ENCODE results near the gene COL6A2. TPM values are rescaled to one million over a fixed set of nuclear protein-coding genes. Genes with fewer than 3 reads are reported as not detected.

COL6A2 gene
- total and polyA plus RNA-seq, 2 of the 4 experiments (the other 2 are of a cell fraction): 208 to 1,065 TPM

DNA sequence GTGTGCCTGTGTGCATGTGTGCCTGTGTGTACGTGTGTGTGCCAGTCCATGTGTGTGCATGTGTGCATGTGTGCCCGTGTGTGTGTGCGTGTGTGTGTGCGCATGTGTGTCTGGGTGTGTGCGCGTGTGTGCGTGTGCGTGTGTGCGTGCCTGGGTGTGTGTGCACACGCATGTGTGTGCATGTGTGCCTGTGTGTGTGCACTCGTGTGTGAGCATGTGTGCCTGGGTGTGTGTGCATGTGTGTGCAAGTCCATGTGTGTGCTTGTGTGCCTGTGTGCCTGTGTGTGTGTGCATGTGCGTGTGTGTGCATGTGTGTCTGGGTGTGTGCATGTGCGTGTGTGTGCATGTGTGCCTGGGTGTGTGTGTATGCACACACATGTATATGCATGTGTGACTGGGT lies 28.7 kb upstream of the COL6A2 start:
- CTCF ChIA-PET: no interaction called here
- H3K9me3 ChIP-seq (ENCODE audit: control insufficient read depth, insufficient read depth, low read length): peaks cover 3% of the 10 kb centered on the region
- ATAC-seq (ENCODE audit: low read depth): no peak
- 90% methylated on average over 12 of the region's 13 CpGs; no CpG with 5 or more reads in 1 of the 2 experiments for WGBS, 2 experiments (ENCODE audit: extremely low coverage in 2 of 2, insufficient read length in 1 of 2)
- dilution Hi-C loops (cut with HindIII; ENCODE audit: low sequenced_read_pairs, unreplicated experiment) (no loop called here), in situ Hi-C loops (cut with MboI; ENCODE audit: low sequenced_read_pairs) (no loop called here), intact Hi-C loops (cut with micrococcal nuclease) (no loop called here)
- H2AFZ ChIP-seq (replicated peaks; ENCODE audit: low read length, poor library complexity): peak overlapping the region; percentile 35
- no peak overlapping the region for H3K14ac ChIP-seq (replicated peaks; ENCODE audit: low read depth, low read length)
- H2BK15ac ChIP-seq (ENCODE audit: low read depth, low read length): no peak overlapping the region
- H3K27ac ChIP-seq (ENCODE audit: insufficient read depth, low read length): no peak overlapping the region
- no peaks in the 10 kb centered on the region for H4K20me1 ChIP-seq (ENCODE audit: insufficient read depth, low read length)
- no peak overlapping the region for H3K23ac ChIP-seq (ENCODE audit: low read depth, low read length)
- peaks cover 0 to 15% of the 10 kb centered on the region in 2 experiments; a peak in 2 of 4 replicates for H3K79me1 ChIP-seq (ENCODE audit: low read depth in 1 of 2, low read length in 2 of 2)
- no peak overlapping the region for H3K9ac ChIP-seq (ENCODE audit: low read depth, low read length)
- no peak overlapping the region for H3K56ac ChIP-seq (ENCODE audit: extremely low read depth, insufficient read depth, low read length)
- no peak for TF ChIP-seq POLR2A (IDR thresholded peaks at IDR 0.05; ENCODE audit: low read depth, low read length)
- TF ChIP-seq, protein P1, sequence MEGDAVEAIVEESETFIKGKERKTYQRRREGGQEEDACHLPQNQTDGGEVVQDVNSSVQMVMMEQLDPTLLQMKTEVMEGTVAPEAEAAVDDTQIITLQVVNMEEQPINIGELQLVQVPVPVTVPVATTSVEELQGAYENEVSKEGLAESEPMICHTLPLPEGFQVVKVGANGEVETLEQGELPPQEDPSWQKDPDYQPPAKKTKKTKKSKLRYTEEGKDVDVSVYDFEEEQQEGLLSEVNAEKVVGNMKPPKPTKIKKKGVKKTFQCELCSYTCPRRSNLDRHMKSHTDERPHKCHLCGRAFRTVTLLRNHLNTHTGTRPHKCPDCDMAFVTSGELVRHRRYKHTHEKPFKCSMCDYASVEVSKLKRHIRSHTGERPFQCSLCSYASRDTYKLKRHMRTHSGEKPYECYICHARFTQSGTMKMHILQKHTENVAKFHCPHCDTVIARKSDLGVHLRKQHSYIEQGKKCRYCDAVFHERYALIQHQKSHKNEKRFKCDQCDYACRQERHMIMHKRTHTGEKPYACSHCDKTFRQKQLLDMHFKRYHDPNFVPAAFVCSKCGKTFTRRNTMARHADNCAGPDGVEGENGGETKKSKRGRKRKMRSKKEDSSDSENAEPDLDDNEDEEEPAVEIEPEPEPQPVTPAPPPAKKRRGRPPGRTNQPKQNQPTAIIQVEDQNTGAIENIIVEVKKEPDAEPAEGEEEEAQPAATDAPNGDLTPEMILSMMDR (conservative IDR thresholded peaks at IDR 0.05; ENCODE audit: low read depth, low read length): no peak
- TF ChIP-seq CHD1 (IDR thresholded peaks at IDR 0.05; ENCODE audit: low read depth, low read length): no peak
- TF ChIP-seq RFX5 (IDR thresholded peaks at IDR 0.05; ENCODE audit: low read depth, low read length): no peak
- TF ChIP-seq NFE2L2 (IDR thresholded peaks at IDR 0.05; ENCODE audit: low read depth, low read length): no peak
- no peak for TF ChIP-seq FOS (IDR thresholded peaks at IDR 0.05; ENCODE audit: low read depth, low read length)
- no peak for TF ChIP-seq SMC3 (IDR thresholded peaks at IDR 0.05; ENCODE audit: low read depth, low read length)
- no peak for TF ChIP-seq MAZ (IDR thresholded peaks at IDR 0.05; ENCODE audit: borderline replicate concordance, low read depth, low read length)
- no peak for TF ChIP-seq CEBPB (IDR thresholded peaks at IDR 0.05; ENCODE audit: low read depth, low read length)
- TF ChIP-seq MXI1 (IDR thresholded peaks at IDR 0.05; ENCODE audit: borderline replicate concordance, low read depth, low read length): no peak
- TF ChIP-seq RAD21 (IDR thresholded peaks at IDR 0.05; ENCODE audit: low read length): no peak
- TF ChIP-seq, protein P2, sequence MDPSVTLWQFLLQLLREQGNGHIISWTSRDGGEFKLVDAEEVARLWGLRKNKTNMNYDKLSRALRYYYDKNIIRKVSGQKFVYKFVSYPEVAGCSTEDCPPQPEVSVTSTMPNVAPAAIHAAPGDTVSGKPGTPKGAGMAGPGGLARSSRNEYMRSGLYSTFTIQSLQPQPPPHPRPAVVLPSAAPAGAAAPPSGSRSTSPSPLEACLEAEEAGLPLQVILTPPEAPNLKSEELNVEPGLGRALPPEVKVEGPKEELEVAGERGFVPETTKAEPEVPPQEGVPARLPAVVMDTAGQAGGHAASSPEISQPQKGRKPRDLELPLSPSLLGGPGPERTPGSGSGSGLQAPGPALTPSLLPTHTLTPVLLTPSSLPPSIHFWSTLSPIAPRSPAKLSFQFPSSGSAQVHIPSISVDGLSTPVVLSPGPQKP (IDR thresholded peaks at IDR 0.05; ENCODE audit: borderline replicate concordance, low read depth, low read length): no peak
- TF ChIP-seq BHLHE40 (IDR thresholded peaks at IDR 0.05; ENCODE audit: low read depth, low read length): no peak
- no peak for TF ChIP-seq MAFK (IDR thresholded peaks at IDR 0.05; ENCODE audit: low read depth, low read length)
- TF ChIP-seq, protein P3, sequence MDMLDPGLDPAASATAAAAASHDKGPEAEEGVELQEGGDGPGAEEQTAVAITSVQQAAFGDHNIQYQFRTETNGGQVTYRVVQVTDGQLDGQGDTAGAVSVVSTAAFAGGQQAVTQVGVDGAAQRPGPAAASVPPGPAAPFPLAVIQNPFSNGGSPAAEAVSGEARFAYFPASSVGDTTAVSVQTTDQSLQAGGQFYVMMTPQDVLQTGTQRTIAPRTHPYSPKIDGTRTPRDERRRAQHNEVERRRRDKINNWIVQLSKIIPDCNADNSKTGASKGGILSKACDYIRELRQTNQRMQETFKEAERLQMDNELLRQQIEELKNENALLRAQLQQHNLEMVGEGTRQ (IDR thresholded peaks at IDR 0.05; ENCODE audit: low read depth, low read length): no peak
- TF ChIP-seq RCOR1 (IDR thresholded peaks at IDR 0.05; ENCODE audit: insufficient replicate concordance, low read length): no peak
- no peak overlapping the region for H2BK20ac ChIP-seq (ENCODE audit: low read depth, low read length)
- no peak overlapping the region for H3K4me2 ChIP-seq (ENCODE audit: low read depth, low read length)
- no peak overlapping the region for H2AK9ac ChIP-seq (replicated peaks; ENCODE audit: low read depth, low read length, poor library complexity)
- H3K4ac ChIP-seq (ENCODE audit: low read depth, low read length): no peak overlapping the region; the same call in 1 of the 2 replicates
- H3K4me3 ChIP-seq (ENCODE audit: insufficient read depth, low read depth, low read length): no peak overlapping the region
- no peak overlapping the region for H4K5ac ChIP-seq (ENCODE audit: low read depth, low read length)
- BruUV-seq (replicated peaks): no TSS peak
- H4K8ac ChIP-seq (ENCODE audit: low read depth in 2 of 2, low read length in 2 of 2): no peak overlapping the region
- no peak overlapping the region for H4K91ac ChIP-seq (ENCODE audit: insufficient read depth, low read depth, low read length)
- no peaks in the 10 kb centered on the region for H3K36me3 ChIP-seq (ENCODE audit: control insufficient read depth, insufficient read depth, low read length)
- no peaks in the 10 kb centered on the region for H3K27me3 ChIP-seq (ENCODE audit: control insufficient read depth, insufficient read depth, low read length)
- peaks cover 29% of the 10 kb centered on the region for H3K4me1 ChIP-seq (ENCODE audit: control insufficient read depth, insufficient read depth, low read length)
- H2BK120ac ChIP-seq (ENCODE audit: low read depth, low read length): no peak overlapping the region
- DNase-seq: no peak
- no peak overlapping the region for H2BK5ac ChIP-seq (ENCODE audit: low read depth, low read length, poor library complexity, severe bottlenecking)
- H3K9me1 ChIP-seq (ENCODE audit: insufficient read depth, low read length): peaks cover 22% of the 10 kb centered on the region
- peak overlapping the region; percentile 86 for H2AK5ac ChIP-seq (ENCODE audit: low read depth, low read length)
- POLR2A ChIA-PET (ENCODE audit: unreplicated experiment): no interaction called here
- H3K18ac ChIP-seq (ENCODE audit: low read depth, low read length): no peak overlapping the region
